Naive thymus-derived CD8-positive, alpha-beta T cell (primary cell): ENCODE measurements around the gene IFI44L. TPM values are rescaled to one million over a fixed set of nuclear protein-coding genes. Genes with fewer than 3 reads are reported as not detected.

Experiments
- ATAC-seq, 2 donors: fragments of 150-1000 bp; cut with Tn5 transposase in 1 of 2; sonication (Bioruptor Pico), chemical (Tn5 transposase) in 1 of 2; 1 replicate in 1 of 2; 2 replicates in 1 of 2; pipeline ENCODE4 v1.10.0; 2021; ENCODE audit warnings: mild to moderate bottlenecking in 2 of 2, moderate library complexity in 2 of 2
- POLR2A ChIA-PET: fragments of 350-600 bp; sonication (Branson Sonifier 250); formaldehyde crosslinking; loops from one replicate; lab custom pipeline; 2021; ENCODE audit warnings: antibody characterized with exemption; lab: Charles Lee
- DNase-seq, 10 donors: peaks; one replicate each; pipeline versions ENCODE4 v3.0.0 to v3.0.0-alpha.2; 2020 to 2022
- H3K27ac Mint-ChIP-seq, 10 donors: one replicate each; pipeline ENCODE4 v1.8.0; 2020 to 2022; ENCODE audit warnings: mild to moderate bottlenecking in 10 of 10, mixed read lengths in 10 of 10, moderate library complexity in 4 of 10, inconsistent platforms in 1 of 10
- H3K27me3 Mint-ChIP-seq, 5 donors: one replicate each; pipeline ENCODE4 v1.8.0; 2021 to 2022; ENCODE audit warnings: mixed read lengths in 5 of 5
- H3K36me3 Mint-ChIP-seq, 3 donors: one replicate each; pipeline ENCODE4 v1.8.0; 2020 to 2022; ENCODE audit warnings: mixed read lengths in 3 of 3, mild to moderate bottlenecking in 2 of 3, inconsistent platforms in 1 of 3
- H3K4me1 Mint-ChIP-seq, 4 donors: one replicate each; pipeline ENCODE4 v1.8.0; 2021 to 2022; ENCODE audit warnings: mixed read lengths in 4 of 4
- H3K4me3 Mint-ChIP-seq, 10 donors: one replicate each; pipeline ENCODE4 v1.8.0; 2020 to 2022; ENCODE audit warnings: mild to moderate bottlenecking in 10 of 10, mixed read lengths in 10 of 10, moderate library complexity in 6 of 10, inconsistent platforms in 1 of 10
- H3K9me3 Mint-ChIP-seq, 9 donors: one replicate each; pipeline ENCODE4 v1.8.0; 2020 to 2022; ENCODE audit warnings: mixed read lengths in 9 of 9, mild to moderate bottlenecking in 3 of 9, inconsistent platforms in 1 of 9, moderate library complexity in 1 of 9
- polyA plus RNA-seq, 3 donors: library from polyadenylated mRNA; unstranded; fragments of 300-500 nt; fragmentation: Illumina TruSeq; gene quantifications; one replicate each; pipeline ENCODE4 v1.2.3, GENCODE V29; 2021
- total RNA-seq, 8 experiments: library from RNA in 2 of 8; stranded (reverse) in 2 of 8; gene quantifications; one replicate each; pipeline ENCODE4 v1.2.3 and lab custom pipeline; 2021 to 2026

IFI44L gene
- under 1 TPM; 0.34 to 0.69 TPM for total RNA-seq
- 1 to 10 TPM; 2.2 to 7.0 (median 5.2) TPM for polyA plus RNA-seq
- 1.8 to 21.2 (median 9.0) reads per million in 6 experiments for total RNA-seq (lab: John Stamatoyannopoulos, UW)

GRCh38 chr1:78619803-78620579 is at the start of gene IFI44L:
Gene IFI44L, plus strand, starts transcription at chr1:78620448. Its CDS starts 7,468 bp downstream, at chr1:78627916.
- peak; percentile 30 to 77 (median 56) for DNase-seq
- peak; percentile 42 to 59 for ATAC-seq
- Mint-ChIP-seq H3K9me3 (no peaks in the 10 kb centered on the region), H3K4me3 (peak within 1 kb of the TSS; percentile 68 to 100 (median 77)), H3K36me3 (peaks cover 0 to 20% (median 0%) of the 10 kb centered on the region in 3 donors), H3K27me3 (no peaks in the 10 kb centered on the region), H3K27ac (peak within 1 kb of the TSS; percentile 73 to 100 (median 89)), H3K4me1 (peaks cover 24 to 62% (median 60%) of the 10 kb centered on the region in 4 donors)
- POLR2A ChIA-PET, result interaction anchor here (1.1 kb wide), 1 partner anchor 25 kb away, joined by 5 read pairs; no protein-coding TSS in a partner anchor

GRCh38 chr1:78570539-78570938 is 49.7 kb upstream of the IFI44L start:
- H3K27ac Mint-ChIP-seq, result peak overlapping the region in 1 of 10 donors; percentile 54
- ATAC-seq (no peak), DNase-seq (no peak)
- no peak overlapping the region for H3K4me3 Mint-ChIP-seq
- POLR2A ChIA-PET, result no interaction called here
- no peaks in the 10 kb centered on the region for H3K27me3 Mint-ChIP-seq
- H3K36me3 Mint-ChIP-seq, result no peaks in the 10 kb centered on the region
- no peaks in the 10 kb centered on the region for H3K4me1 Mint-ChIP-seq
- H3K9me3 Mint-ChIP-seq, result peaks cover 0 to 5% (median 0%) of the 10 kb centered on the region in 9 donors

- ATAC-seq (no peak), DNase-seq (no peak)
- Mint-ChIP-seq H3K27ac (no peak overlapping the region), H3K36me3 (no peaks in the 10 kb centered on the region), H3K9me3 (peaks cover 0 to 5% (median 0%) of the 10 kb centered on the region in 9 donors), H3K4me3 (no peak overlapping the region), H3K27me3 (peaks cover 0 to 9% (median 2%) of the 10 kb centered on the region in 5 donors), H3K4me1 (no peaks in the 10 kb centered on the region)
- POLR2A ChIA-PET, result no interaction called here
Measured at GRCh38 chr1:78577257-78578100, 42.8 kb upstream of the IFI44L start.

- Mint-ChIP-seq H3K4me3 (no peak overlapping the region), H3K9me3 (no peaks in the 10 kb centered on the region), H3K27me3 (peaks cover 2 to 14% (median 5%) of the 10 kb centered on the region in 5 donors), H3K4me1 (no peaks in the 10 kb centered on the region), H3K27ac (no peak overlapping the region), H3K36me3 (no peaks in the 10 kb centered on the region)
- DNase-seq (no peak), ATAC-seq (no peak)
- POLR2A ChIA-PET, result no interaction called here
Measured at GRCh38 chr1:78586572-78586971, 33.7 kb upstream of the IFI44L start.

- Mint-ChIP-seq H3K9me3 (no peaks in the 10 kb centered on the region), H3K27me3 (peaks cover 0 to 9% (median 5%) of the 10 kb centered on the region in 5 donors), H3K27ac (no peak overlapping the region), H3K4me1 (no peaks in the 10 kb centered on the region), H3K36me3 (no peaks in the 10 kb centered on the region), H3K4me3 (no peak overlapping the region)
- ATAC-seq, result no peak
- DNase-seq, result no peak
- POLR2A ChIA-PET, result no interaction called here
Measured at GRCh38 chr1:78587211-78587610, 33.0 kb upstream of the IFI44L start.

- Mint-ChIP-seq H3K36me3 (peaks cover 0 to 6% (median 0%) of the 10 kb centered on the region in 3 donors), H3K9me3 (peaks cover 0 to 21% (median 3%) of the 10 kb centered on the region in 9 donors), H3K4me1 (no peaks in the 10 kb centered on the region), H3K27ac (no peak overlapping the region), H3K4me3 (no peak overlapping the region), H3K27me3 (peaks cover 0 to 10% (median 3%) of the 10 kb centered on the region in 5 donors)
- ATAC-seq, result no peak
- POLR2A ChIA-PET, result no interaction called here
- no peak for DNase-seq
Measured at GRCh38 chr1:78591971-78592370, 28.3 kb upstream of the IFI44L start.

GRCh38 chr1:78599294-78599693 is 21.0 kb upstream of the IFI44L start:
- DNase-seq (no peak), ATAC-seq (no peak)
- H3K4me3 Mint-ChIP-seq, result no peak overlapping the region
- peaks cover 0 to 11% (median 0%) of the 10 kb centered on the region in 9 donors for H3K9me3 Mint-ChIP-seq
- H3K4me1 Mint-ChIP-seq, result no peaks in the 10 kb centered on the region
- POLR2A ChIA-PET, result no interaction called here
- no peaks in the 10 kb centered on the region for H3K27me3 Mint-ChIP-seq
- no peaks in the 10 kb centered on the region for H3K36me3 Mint-ChIP-seq
- H3K27ac Mint-ChIP-seq, result no peak overlapping the region

GRCh38 chr1:78601068-78601467 is 19.2 kb upstream of the IFI44L start:
- no peaks in the 10 kb centered on the region for H3K4me1 Mint-ChIP-seq
- ATAC-seq (no peak), DNase-seq (no peak)
- no peaks in the 10 kb centered on the region for H3K36me3 Mint-ChIP-seq
- no peak overlapping the region for H3K4me3 Mint-ChIP-seq
- H3K9me3 Mint-ChIP-seq, result no peaks in the 10 kb centered on the region
- POLR2A ChIA-PET, result no interaction called here
- no peak overlapping the region for H3K27ac Mint-ChIP-seq
- H3K27me3 Mint-ChIP-seq, result no peaks in the 10 kb centered on the region

GRCh38 chr1:78603206-78603605 is 17.0 kb upstream of the IFI44L start:
- H3K9me3 Mint-ChIP-seq, result no peaks in the 10 kb centered on the region
- DNase-seq (no peak), ATAC-seq (no peak)
- no peaks in the 10 kb centered on the region for H3K4me1 Mint-ChIP-seq
- no peaks in the 10 kb centered on the region for H3K36me3 Mint-ChIP-seq
- H3K4me3 Mint-ChIP-seq, result no peak overlapping the region
- no peaks in the 10 kb centered on the region for H3K27me3 Mint-ChIP-seq
- H3K27ac Mint-ChIP-seq, result no peak overlapping the region
- POLR2A ChIA-PET, result no interaction called here

- no peaks in the 10 kb centered on the region for H3K4me1 Mint-ChIP-seq
- no peaks in the 10 kb centered on the region for H3K9me3 Mint-ChIP-seq
- no peak overlapping the region for H3K4me3 Mint-ChIP-seq
- H3K36me3 Mint-ChIP-seq, result no peaks in the 10 kb centered on the region
- H3K27ac Mint-ChIP-seq, result no peak overlapping the region
- no peaks in the 10 kb centered on the region for H3K27me3 Mint-ChIP-seq
- ATAC-seq (no peak), DNase-seq (no peak)
- POLR2A ChIA-PET, result no interaction called here
Measured at GRCh38 chr1:78604643-78605042, 15.6 kb upstream of the IFI44L start.

GRCh38 chr1:78606274-78606673 is 14.0 kb upstream of the IFI44L start:
- H3K27ac Mint-ChIP-seq, result peak overlapping the region in 1 of 10 donors; percentile 68
- H3K27me3 Mint-ChIP-seq, result no peaks in the 10 kb centered on the region
- POLR2A ChIA-PET, result no interaction called here
- ATAC-seq (no peak), DNase-seq (no peak)
- no peak overlapping the region for H3K4me3 Mint-ChIP-seq
- no peaks in the 10 kb centered on the region for H3K9me3 Mint-ChIP-seq
- H3K36me3 Mint-ChIP-seq, result no peaks in the 10 kb centered on the region
- no peaks in the 10 kb centered on the region for H3K4me1 Mint-ChIP-seq

GRCh38 chr1:78607334-78607927 is 12.8 kb upstream of the IFI44L start:
- H3K27me3 Mint-ChIP-seq, result no peaks in the 10 kb centered on the region
- H3K4me1 Mint-ChIP-seq, result no peaks in the 10 kb centered on the region
- no peaks in the 10 kb centered on the region for H3K9me3 Mint-ChIP-seq
- no peaks in the 10 kb centered on the region for H3K36me3 Mint-ChIP-seq
- POLR2A ChIA-PET, result no interaction called here
- no peak overlapping the region for H3K4me3 Mint-ChIP-seq
- no peak overlapping the region for H3K27ac Mint-ChIP-seq
- ATAC-seq (no peak), DNase-seq (no peak)
